IPS-18a (cell line): ENCODE results near the gene AGBL4.

Experiments
- H3K27ac ChIP-seq: one replicate; pipeline ENCODE4 v1.5.1; 2013; ENCODE audit warnings: low read length
- H3K27me3 ChIP-seq: one replicate; pipeline ENCODE4 v1.6.1; 2013; ENCODE audit warnings: mild to moderate bottlenecking, low read length; ENCODE audit not compliant: control insufficient read depth, insufficient read depth
- H3K36me3 ChIP-seq: one replicate; pipeline ENCODE4 v1.6.1; 2013; ENCODE audit warnings: low read depth, low read length; ENCODE audit not compliant: control insufficient read depth
- H3K4me1 ChIP-seq: one replicate; pipeline ENCODE4 v1.6.1; 2013; ENCODE audit warnings: low read depth, low read length; ENCODE audit not compliant: control insufficient read depth
- H3K4me3 ChIP-seq: one replicate; pipeline ENCODE4 v1.5.1; 2013; ENCODE audit warnings: low read length
- H3K9ac ChIP-seq: one replicate; pipeline ENCODE4 v1.6.1; 2013; ENCODE audit warnings: mild to moderate bottlenecking, low read length, moderate library complexity
- H3K9me3 ChIP-seq: one replicate; pipeline ENCODE4 v1.6.1; 2013; ENCODE audit warnings: low read depth, low read length; ENCODE audit not compliant: control insufficient read depth

AGBL4 gene

GRCh38 chr1:48563021-48563420 is 1460.7 kb downstream of the AGBL4 start:
- Histone ChIP-seq H3K9me3 (no peaks in the 10 kb centered on the region), H3K36me3 (no peaks in the 10 kb centered on the region), H3K27ac (no peak overlapping the region)

GRCh38 chr1:48561444-48561843 is 1462.3 kb downstream of the AGBL4 start:
- Histone ChIP-seq H3K9ac (no peak overlapping the region), H3K27me3 (no peaks in the 10 kb centered on the region), H3K4me1 (no peaks in the 10 kb centered on the region), H3K36me3 (no peaks in the 10 kb centered on the region), H3K4me3 (no peak overlapping the region), H3K27ac (no peak overlapping the region), H3K9me3 (no peaks in the 10 kb centered on the region)

More at GRCh38 chr1:48563021-48563420, 1460.7 kb downstream of the AGBL4 start:
- Histone ChIP-seq H3K4me1 (no peaks in the 10 kb centered on the region), H3K4me3 (no peak overlapping the region), H3K27me3 (no peaks in the 10 kb centered on the region), H3K9ac (no peak overlapping the region)

- Histone ChIP-seq H3K4me1 (no peaks in the 10 kb centered on the region), H3K9ac (no peak overlapping the region), H3K27me3 (no peaks in the 10 kb centered on the region), H3K4me3 (no peak overlapping the region), H3K36me3 (no peaks in the 10 kb centered on the region), H3K9me3 (no peaks in the 10 kb centered on the region), H3K27ac (no peak overlapping the region)
These were observed 1463.2 kb downstream of the AGBL4 start for GRCh38 chr1:48560577-48560976.

GRCh38 chr1:48560116-48560515 is 1463.6 kb downstream of the AGBL4 start:
- H3K4me1 ChIP-seq: no peaks in the 10 kb centered on the region
- H3K9me3 ChIP-seq: no peaks in the 10 kb centered on the region
- H3K4me3 ChIP-seq: no peak overlapping the region
- H3K9ac ChIP-seq: no peak overlapping the region
- H3K27ac ChIP-seq: no peak overlapping the region
- H3K36me3 ChIP-seq: no peaks in the 10 kb centered on the region
- no peaks in the 10 kb centered on the region for H3K27me3 ChIP-seq

GRCh38 chr1:48558366-48558765 is 1465.4 kb downstream of the AGBL4 start:
- no peaks in the 10 kb centered on the region for H3K9me3 ChIP-seq
- H3K4me1 ChIP-seq: no peaks in the 10 kb centered on the region
- no peak overlapping the region for H3K4me3 ChIP-seq
- no peaks in the 10 kb centered on the region for H3K27me3 ChIP-seq
- H3K36me3 ChIP-seq: no peaks in the 10 kb centered on the region
- no peak overlapping the region for H3K27ac ChIP-seq
- no peak overlapping the region for H3K9ac ChIP-seq

- H3K4me1 ChIP-seq: no peaks in the 10 kb centered on the region
- no peak overlapping the region for H3K9ac ChIP-seq
- H3K36me3 ChIP-seq: no peaks in the 10 kb centered on the region
- no peak overlapping the region for H3K27ac ChIP-seq
- no peaks in the 10 kb centered on the region for H3K27me3 ChIP-seq
- H3K4me3 ChIP-seq: no peak overlapping the region
- no peaks in the 10 kb centered on the region for H3K9me3 ChIP-seq
These were observed 1467.4 kb downstream of the AGBL4 start for GRCh38 chr1:48556186-48556850.

- Histone ChIP-seq H3K36me3 (no peaks in the 10 kb centered on the region), H3K4me1 (no peaks in the 10 kb centered on the region), H3K27ac (no peak overlapping the region), H3K9ac (no peak overlapping the region), H3K9me3 (no peaks in the 10 kb centered on the region), H3K4me3 (no peak overlapping the region), H3K27me3 (no peaks in the 10 kb centered on the region)
These were observed 1468.5 kb downstream of the AGBL4 start for GRCh38 chr1:48555271-48555670.

GRCh38 chr1:48552903-48553606 is 1470.7 kb downstream of the AGBL4 start:
- H3K27ac ChIP-seq: no peak overlapping the region
- no peak overlapping the region for H3K9ac ChIP-seq
- H3K4me3 ChIP-seq: no peak overlapping the region
- H3K27me3 ChIP-seq: no peaks in the 10 kb centered on the region
- no peaks in the 10 kb centered on the region for H3K36me3 ChIP-seq
- H3K4me1 ChIP-seq: peaks cover 5% of the 10 kb centered on the region
- H3K9me3 ChIP-seq: no peaks in the 10 kb centered on the region

- Histone ChIP-seq H3K4me1 (peaks cover 5% of the 10 kb centered on the region), H3K4me3 (no peak overlapping the region), H3K27ac (no peak overlapping the region), H3K27me3 (no peaks in the 10 kb centered on the region), H3K9ac (no peak overlapping the region), H3K9me3 (no peaks in the 10 kb centered on the region), H3K36me3 (no peaks in the 10 kb centered on the region)
These were observed 1471.3 kb downstream of the AGBL4 start for GRCh38 chr1:48552420-48552819.

GRCh38 chr1:48548985-48549384 is 1474.8 kb downstream of the AGBL4 start:
- Histone ChIP-seq H3K27me3 (no peaks in the 10 kb centered on the region), H3K9ac (no peak overlapping the region), H3K36me3 (no peaks in the 10 kb centered on the region)

GRCh38 chr1:48547561-48548220 is 1476.1 kb downstream of the AGBL4 start:
- no peak overlapping the region for H3K4me3 ChIP-seq
- peaks cover 5% of the 10 kb centered on the region for H3K4me1 ChIP-seq
- H3K27me3 ChIP-seq: no peaks in the 10 kb centered on the region
- no peaks in the 10 kb centered on the region for H3K9me3 ChIP-seq
- H3K9ac ChIP-seq: no peak overlapping the region
- H3K36me3 ChIP-seq: no peaks in the 10 kb centered on the region
- H3K27ac ChIP-seq: no peak overlapping the region

More at GRCh38 chr1:48548985-48549384, 1474.8 kb downstream of the AGBL4 start:
- H3K27ac ChIP-seq: no peak overlapping the region
- H3K4me3 ChIP-seq: no peak overlapping the region
- H3K4me1 ChIP-seq: peaks cover 5% of the 10 kb centered on the region
- H3K9me3 ChIP-seq: no peaks in the 10 kb centered on the region
